IPS-15b (cell line): ENCODE data around the gene DDX47.
"Not testable (repeated sequence)": the region's sequence is repeated elsewhere in the genome, so short reads cannot be mapped to it uniquely, and the experiment has no call there.

Source experiments
- H3K27me3 ChIP-seq: one replicate; pipeline ENCODE4 v1.6.1; 2013; ENCODE audit warnings: low read length; ENCODE audit not compliant: control insufficient read depth, insufficient read depth
- H3K36me3 ChIP-seq: one replicate; pipeline ENCODE4 v1.6.1; 2013; ENCODE audit warnings: low read length; ENCODE audit not compliant: control insufficient read depth, insufficient read depth
- H3K4me1 ChIP-seq: one replicate; pipeline ENCODE4 v1.6.1; 2013; ENCODE audit warnings: mild to moderate bottlenecking, low read length; ENCODE audit not compliant: control insufficient read depth, insufficient read depth
- H3K4me3 ChIP-seq: one replicate; pipeline ENCODE4 v1.5.1; 2013; ENCODE audit warnings: low read depth, low read length
- H3K9ac ChIP-seq: one replicate; pipeline ENCODE4 v1.6.1; 2013; ENCODE audit warnings: low read depth, mild to moderate bottlenecking, low read length
- H3K9me3 ChIP-seq: one replicate; pipeline ENCODE4 v1.6.1; 2013; ENCODE audit warnings: mild to moderate bottlenecking, low read length; ENCODE audit not compliant: control insufficient read depth, insufficient read depth

The DDX47 gene

DNA sequence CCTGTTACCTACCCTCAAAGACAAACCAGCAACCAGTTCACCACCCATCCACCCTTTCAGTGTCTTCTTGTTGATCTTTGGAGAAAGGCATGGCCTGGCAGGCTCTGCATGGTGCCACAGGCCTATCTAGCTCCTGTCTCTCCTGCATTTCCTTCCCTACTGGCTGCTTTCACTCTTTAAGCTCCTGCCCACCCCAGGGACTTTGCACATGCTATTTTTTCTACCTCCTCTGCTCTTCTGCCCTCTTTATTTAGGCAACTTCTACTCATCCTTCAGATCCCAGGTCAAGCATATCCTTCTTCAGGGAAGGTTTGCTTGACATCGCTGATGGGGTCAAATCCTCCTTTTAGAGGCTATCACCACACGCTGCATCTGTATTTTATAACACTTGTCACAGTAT, 51.1 kb downstream of the DDX47 start:
- no peak overlapping the region for H3K4me3 ChIP-seq
- H3K4me1 ChIP-seq = peaks cover 2% of the 10 kb centered on the region
- H3K9ac ChIP-seq = no peak overlapping the region
- no peaks in the 10 kb centered on the region for H3K9me3 ChIP-seq
- H3K27me3 ChIP-seq = no peaks in the 10 kb centered on the region
- H3K36me3 ChIP-seq = no peaks in the 10 kb centered on the region

- Histone ChIP-seq H3K27me3 (no peaks in the 10 kb centered on the region), H3K9me3 (no peaks in the 10 kb centered on the region), H3K36me3 (no peaks in the 10 kb centered on the region), H3K4me3 (no peak overlapping the region), H3K9ac (no peak overlapping the region), H3K4me1 (no peaks in the 10 kb centered on the region)
Observed at GRCh38 chr12:12868477-12869235, 55.5 kb downstream of the DDX47 start.

DNA sequence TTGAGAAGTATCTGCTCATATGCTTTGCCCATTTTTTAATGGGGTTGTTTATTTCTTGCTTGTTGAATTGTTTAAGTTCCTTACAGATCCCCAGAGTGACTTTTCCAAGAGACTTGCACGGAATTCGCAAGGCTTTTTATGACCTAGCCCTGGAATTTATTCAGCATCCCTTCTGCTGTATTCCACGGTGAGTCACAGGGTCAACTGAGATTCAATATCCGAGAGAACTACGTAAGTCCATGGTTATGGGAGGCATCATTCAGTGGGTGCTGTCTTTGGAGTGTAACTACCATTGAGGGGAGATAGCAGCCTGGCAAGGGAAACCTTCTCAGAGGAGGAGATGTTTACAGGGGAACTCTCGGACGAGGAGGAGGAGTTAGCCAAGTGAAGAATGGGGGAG, 57.3 kb downstream of the DDX47 start:
- no peaks in the 10 kb centered on the region for H3K9me3 ChIP-seq
- H3K4me1 ChIP-seq = no peaks in the 10 kb centered on the region
- no peak overlapping the region for H3K4me3 ChIP-seq
- no peaks in the 10 kb centered on the region for H3K36me3 ChIP-seq
- no peaks in the 10 kb centered on the region for H3K27me3 ChIP-seq
- H3K9ac ChIP-seq = no peak overlapping the region

DNA sequence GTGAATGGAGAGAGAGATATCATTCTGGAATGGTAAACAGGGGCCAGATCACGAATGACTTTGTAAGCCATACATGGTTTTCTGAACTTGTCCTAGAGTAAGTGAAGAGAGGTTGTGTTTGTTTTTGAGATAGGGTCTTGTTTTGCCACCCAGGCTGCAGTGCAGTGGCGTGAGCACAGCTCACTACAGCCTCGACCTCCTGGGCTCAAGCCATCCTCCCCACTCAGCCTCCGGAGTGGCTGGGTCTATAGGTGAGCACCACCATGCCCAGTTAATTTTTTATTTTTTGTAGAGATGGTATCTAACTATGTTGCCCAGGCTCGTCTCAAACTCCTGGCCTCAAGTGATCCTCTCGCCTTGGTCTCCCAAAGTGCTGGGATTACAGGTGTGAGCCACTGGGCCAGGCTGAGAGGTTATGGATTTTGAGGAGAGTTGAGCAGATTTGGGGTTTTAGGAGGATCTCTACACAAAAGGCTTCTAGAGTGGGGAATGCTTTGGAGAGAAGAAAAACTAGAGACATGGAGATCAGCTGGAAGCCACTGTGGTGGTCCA, 58.5 kb downstream of the DDX47 start:
- no peak overlapping the region for H3K9ac ChIP-seq
- no peaks in the 10 kb centered on the region for H3K4me1 ChIP-seq
- H3K27me3 ChIP-seq = no peaks in the 10 kb centered on the region
- no peak overlapping the region for H3K4me3 ChIP-seq
- no peaks in the 10 kb centered on the region for H3K9me3 ChIP-seq
- no peaks in the 10 kb centered on the region for H3K36me3 ChIP-seq

- Histone ChIP-seq H3K36me3 (no peaks in the 10 kb centered on the region), H3K9me3 (no peaks in the 10 kb centered on the region), H3K4me3 (no peak overlapping the region), H3K4me1 (no peaks in the 10 kb centered on the region), H3K27me3 (no peaks in the 10 kb centered on the region), H3K9ac (no peak overlapping the region)
Observed at GRCh38 chr12:12872139-12872933, 59.2 kb downstream of the DDX47 start.

DNA sequence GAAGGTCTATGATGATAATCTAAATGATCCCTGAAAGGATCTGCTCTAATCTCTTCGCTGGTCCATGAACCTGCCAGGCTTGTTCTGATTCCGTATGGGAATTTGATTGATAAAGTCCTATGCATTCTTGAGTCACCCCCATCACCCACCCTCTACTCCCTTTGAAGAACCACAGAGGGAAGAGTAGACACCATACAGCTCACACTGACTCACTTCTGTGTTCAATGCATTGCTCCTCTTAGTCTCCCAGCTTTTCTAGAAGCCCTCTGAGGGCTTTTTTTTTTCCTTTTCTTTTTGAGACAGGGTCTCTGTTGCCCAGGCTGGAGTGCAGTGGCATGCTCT, 59.8 kb downstream of the DDX47 start:
- H3K27me3 ChIP-seq = no peaks in the 10 kb centered on the region
- H3K36me3 ChIP-seq = no peaks in the 10 kb centered on the region
- H3K4me3 ChIP-seq = no peak overlapping the region
- H3K9me3 ChIP-seq = no peaks in the 10 kb centered on the region
- H3K9ac ChIP-seq = no peak overlapping the region
- no peaks in the 10 kb centered on the region for H3K4me1 ChIP-seq

DNA sequence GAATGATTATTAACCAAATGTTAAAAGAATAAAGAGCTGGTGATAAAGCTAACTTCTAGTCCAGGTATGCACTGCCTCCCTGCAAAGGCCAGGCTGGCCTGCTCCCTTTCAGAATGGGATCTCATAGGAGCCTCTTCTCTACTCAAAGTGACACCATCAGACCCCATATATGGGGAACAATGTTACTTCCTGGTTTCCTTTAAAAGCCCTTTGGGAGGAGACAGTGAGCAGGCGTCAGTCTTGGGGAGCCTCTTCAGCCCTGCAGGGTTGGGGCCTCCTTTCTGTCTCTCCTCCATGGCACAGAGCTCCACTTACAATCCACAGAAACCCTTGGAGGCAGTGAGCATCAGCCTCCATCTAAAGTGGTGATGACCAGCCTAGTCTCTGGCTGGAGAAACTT, 60.9 kb downstream of the DDX47 start:
- Histone ChIP-seq H3K4me1 (no peaks in the 10 kb centered on the region), H3K4me3 (no peak overlapping the region), H3K9ac (no peak overlapping the region)

GRCh38 chr12:12875301-12875700, 62.2 kb downstream of the DDX47 start:
- not testable (repeated sequence) for H3K36me3 ChIP-seq, H3K4me1 ChIP-seq, H3K4me3 ChIP-seq, H3K27me3 ChIP-seq, H3K9me3 ChIP-seq, H3K9ac ChIP-seq

More for the DNA sequence above, 60.9 kb downstream of the DDX47 start:
- H3K9me3 ChIP-seq = no peaks in the 10 kb centered on the region
- no peaks in the 10 kb centered on the region for H3K36me3 ChIP-seq
- H3K27me3 ChIP-seq = no peaks in the 10 kb centered on the region

DNA sequence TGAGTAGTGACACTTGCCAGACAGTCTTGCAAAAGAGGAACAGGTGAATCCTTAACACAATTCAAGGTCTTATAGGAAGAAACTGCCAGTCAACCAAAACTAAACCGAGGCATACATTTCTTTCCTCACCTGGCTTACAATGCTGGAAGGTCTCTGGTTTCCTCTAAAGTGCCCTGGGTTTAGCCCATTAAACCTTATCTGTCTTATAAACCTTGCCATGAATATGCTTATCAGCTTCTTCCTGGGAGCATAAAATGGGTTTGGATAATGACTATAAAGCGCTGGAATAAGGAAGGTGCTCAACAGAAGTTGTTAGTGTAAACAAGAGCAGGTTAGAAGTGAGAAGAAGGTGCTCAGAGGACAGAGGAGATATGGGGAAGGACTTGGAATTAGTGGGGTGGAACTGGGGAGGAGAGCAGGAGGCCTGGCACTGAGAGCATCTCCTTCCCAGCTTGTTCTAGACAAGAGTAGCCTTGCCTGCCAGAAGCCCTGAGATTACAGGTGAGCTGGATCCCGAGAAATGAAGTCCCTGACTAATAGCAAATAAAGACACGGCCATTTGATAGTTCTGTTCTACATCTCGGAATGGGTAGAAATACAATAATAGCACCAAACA, 64.1 kb downstream of the DDX47 start:
- no peaks in the 10 kb centered on the region for H3K4me1 ChIP-seq
- no peak overlapping the region for H3K4me3 ChIP-seq

DNA sequence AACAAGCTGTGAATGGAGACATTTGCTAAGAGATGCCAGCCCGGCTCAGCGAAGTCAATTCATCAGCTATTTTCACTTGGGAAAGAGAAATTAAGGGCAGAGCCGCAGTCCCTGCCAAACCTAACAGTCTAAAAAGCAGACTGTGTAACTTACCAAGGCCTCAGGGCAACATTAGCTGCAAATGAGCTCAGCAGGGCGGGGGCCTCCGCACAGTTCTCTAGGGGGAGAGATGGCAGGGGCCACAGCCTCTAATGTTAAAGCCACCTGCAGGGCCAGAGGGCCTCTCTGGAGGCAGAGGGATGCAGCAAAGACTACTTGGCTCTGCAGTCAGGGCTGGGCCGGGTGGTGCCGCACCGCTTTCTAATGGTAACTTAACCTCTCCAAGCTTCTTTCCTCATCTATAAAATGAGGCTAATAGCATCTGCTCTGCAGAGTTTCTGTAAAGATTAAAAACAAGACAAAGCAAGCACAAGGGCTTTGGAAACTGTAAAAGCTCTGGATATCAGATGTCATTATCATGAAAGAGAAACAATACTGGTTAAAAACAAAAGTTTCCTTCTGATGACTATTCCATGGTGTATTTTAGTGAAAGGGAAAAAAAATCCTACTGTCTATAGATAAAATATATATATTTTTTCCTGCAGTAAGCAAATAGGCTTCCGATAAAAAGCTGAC, 64.8 kb downstream of the DDX47 start:
- H3K27me3 ChIP-seq = no peaks in the 10 kb centered on the region
- H3K36me3 ChIP-seq = no peaks in the 10 kb centered on the region
- H3K9ac ChIP-seq = no peak overlapping the region
- no peak overlapping the region for H3K4me3 ChIP-seq
- no peaks in the 10 kb centered on the region for H3K4me1 ChIP-seq
- no peaks in the 10 kb centered on the region for H3K9me3 ChIP-seq

More for the DNA sequence above, 64.1 kb downstream of the DDX47 start:
- no peaks in the 10 kb centered on the region for H3K27me3 ChIP-seq
- H3K36me3 ChIP-seq = no peaks in the 10 kb centered on the region
- no peak overlapping the region for H3K9ac ChIP-seq
- no peaks in the 10 kb centered on the region for H3K9me3 ChIP-seq
